NCI-H1105 treated with DMSO at 0.1 percent for 48 hours (cell line): ENCODE data around the gene DLGAP1.
"Not testable (repeated sequence)": the region's sequence is repeated elsewhere in the genome, so short reads cannot be mapped to it uniquely, and the experiment has no call there.

Source experiments
- DNase-seq: peaks from one replicate; lab custom pipeline; 2025; lab: John Stamatoyannopoulos, UW

Gene DLGAP1

DNA sequence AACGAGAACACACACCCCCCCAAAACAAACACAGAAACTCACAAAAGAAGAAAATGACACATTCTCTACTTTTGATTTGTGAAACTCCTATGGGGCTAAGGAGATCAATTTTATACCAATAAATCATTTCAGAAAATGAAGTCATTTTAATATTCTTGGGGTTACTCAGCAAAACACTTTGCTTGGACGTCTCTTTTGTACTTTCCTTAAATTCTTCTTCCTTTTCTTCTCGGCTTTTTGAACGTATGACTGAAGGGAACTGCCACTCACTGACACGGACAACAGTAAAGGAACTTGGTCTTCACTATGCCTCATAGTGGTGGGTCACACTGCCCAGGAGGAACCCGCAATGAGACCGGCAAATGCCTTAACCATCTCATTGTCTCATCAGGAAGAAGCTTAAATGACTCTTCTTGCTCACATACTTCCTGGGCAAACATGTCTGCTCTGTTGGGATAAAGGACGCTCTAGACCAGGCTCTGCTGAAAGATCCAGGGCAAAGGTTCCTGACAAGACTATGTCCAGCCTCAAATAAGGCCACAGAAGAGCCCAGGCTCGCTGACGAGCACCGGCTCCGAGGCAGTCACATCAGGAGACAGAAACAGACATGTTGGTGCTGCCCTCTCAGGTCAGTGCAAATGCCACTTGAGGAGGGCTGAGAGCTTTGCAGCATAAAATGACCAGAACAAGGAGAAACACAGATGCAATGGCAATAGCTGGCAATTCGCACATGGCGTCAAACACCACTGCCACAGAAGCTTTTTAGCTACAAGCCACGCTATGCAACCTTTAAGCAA lies 799.7 kb downstream of the DLGAP1 start:
- no peak for DNase-seq

DNA sequence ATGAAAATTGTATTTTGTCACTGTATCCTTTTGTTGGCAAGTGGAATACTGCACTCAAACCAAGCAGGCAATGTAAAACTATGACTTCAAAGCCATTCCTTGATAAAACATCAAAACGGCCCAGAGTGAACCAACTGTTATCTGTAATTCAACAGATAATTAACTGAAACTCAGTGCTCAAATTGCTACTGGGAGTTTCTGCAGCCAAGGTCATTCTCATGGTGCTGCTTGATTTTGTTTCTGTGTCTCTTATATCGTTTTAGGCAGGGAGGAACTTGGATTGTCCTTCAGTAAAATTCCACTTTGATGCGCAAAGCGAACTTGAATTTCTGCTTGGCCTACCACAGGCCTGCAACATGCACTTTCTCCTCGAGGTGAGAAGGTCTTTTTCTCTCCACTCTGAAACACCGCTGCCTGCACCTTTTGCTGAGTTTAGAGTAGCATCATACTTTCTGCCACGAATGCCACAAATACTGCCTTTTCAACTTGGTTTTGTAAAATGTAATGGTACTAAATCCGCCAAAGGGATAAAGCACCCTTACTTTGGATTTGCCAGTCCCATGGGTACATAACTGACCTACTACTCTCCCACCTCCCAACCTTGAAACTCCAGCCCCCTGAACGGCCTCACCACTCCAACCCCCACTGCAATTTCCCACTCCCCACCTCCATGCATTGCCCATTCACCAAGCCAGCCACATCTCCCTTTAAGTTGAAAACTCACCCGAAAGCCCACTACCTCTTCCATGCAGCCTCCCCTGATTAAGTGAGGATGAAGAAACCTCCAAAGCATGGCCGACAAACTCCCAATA lies 800.5 kb downstream of the DLGAP1 start:
- DNase-seq = no peak

DNA sequence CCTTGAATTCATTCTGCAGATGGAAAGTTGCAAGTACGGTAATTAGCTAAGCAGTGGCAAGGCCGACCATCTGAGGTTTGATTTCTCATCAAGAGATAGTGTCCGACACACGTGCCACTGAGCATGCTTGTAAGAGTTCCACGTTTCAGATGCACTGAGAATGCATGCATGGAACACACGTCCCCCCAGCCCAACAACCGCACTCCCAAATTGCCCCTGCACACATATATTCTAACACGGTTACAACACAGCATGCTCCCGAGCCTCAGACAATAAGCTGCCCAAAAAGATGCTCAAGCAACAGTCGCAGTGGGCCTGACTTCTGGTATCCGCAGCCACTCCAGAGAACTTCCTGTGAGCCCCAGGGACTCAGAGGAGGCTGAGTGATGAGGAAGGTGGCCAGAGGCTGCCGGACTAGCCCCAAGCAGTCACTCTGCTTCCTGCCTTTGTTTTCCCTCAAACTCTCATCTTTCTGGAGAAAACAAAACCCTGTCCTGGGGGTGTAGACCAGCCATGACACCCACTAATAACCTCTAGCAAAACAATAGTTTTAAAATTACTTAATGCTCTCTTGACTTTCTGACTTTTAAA lies 801.2 kb downstream of the DLGAP1 start:
- DNase-seq = no peak

GRCh38 chr18:3653263-3653850 lies 801.8 kb downstream of the DLGAP1 start:
- DNase-seq = no peak

DNA sequence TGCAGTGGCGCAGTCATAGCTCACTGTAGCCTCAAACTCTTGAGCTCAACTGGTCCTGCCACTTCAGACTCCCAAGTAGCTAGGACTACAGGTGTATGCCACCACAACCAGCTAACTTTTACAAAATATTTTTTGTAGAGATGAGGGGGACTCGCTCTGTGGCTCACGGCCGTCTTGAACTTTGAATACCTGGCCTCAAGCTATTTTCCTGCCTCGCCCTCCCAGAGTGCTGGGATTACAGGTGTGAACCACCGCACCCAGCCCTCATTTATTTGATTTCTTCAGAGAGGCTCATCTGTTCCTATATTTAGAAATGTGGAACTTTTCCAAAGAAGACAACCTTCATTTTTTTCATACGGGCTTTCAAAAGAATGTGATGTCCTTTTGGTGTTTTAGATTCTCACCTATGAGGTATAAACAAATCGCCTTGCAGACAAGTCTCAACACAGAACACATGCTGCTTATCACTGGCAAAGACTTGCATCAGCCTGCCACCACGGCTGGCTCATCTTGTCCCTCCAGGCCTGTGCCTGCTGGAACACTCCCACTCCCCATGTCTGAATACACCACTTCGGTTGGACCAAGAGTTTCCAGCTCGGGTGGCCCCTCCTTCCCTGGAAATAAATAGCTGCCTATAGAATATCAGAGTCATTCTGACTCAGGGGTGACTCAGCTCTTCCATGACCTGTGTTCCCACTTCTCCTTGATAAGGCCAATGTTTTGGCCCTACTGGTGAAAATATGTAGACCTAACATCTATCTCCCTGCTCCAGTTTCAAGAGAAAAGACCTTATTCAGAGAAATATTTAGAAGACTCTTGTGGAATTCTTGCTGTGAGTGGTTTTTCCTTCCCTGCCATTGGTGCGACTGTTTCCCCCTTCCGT lies 802.5 kb downstream of the DLGAP1 start:
- no peak for DNase-seq

DNA sequence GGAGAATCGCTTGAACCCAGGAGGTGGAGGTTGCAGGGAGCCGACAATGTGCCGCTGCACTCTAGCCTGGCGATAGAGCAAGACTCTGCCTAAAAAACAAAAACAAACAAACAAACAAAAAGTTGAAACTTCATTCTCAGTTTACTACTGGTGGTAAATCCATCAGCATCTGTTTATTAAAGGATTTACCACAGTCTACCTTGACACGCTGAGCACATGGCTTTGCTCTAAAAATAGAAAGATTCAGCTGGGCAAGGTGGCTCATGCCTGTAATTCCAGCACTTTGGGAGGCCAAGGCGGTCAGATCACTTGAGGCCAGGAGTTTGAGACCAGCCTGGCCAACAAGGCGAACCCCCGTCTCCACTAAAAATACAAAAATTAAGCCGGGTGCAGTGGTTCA lies 803.8 kb downstream of the DLGAP1 start:
- no peak for DNase-seq

GRCh38 chr18:3650521-3651042 lies 804.5 kb downstream of the DLGAP1 start:
- DNase-seq = not testable (repeated sequence)

- no peak for DNase-seq
These were observed 805.3 kb downstream of the DLGAP1 start for GRCh38 chr18:3649633-3650426.

- no peak for DNase-seq
These were observed 805.9 kb downstream of the DLGAP1 start for GRCh38 chr18:3649135-3649632.

DNA sequence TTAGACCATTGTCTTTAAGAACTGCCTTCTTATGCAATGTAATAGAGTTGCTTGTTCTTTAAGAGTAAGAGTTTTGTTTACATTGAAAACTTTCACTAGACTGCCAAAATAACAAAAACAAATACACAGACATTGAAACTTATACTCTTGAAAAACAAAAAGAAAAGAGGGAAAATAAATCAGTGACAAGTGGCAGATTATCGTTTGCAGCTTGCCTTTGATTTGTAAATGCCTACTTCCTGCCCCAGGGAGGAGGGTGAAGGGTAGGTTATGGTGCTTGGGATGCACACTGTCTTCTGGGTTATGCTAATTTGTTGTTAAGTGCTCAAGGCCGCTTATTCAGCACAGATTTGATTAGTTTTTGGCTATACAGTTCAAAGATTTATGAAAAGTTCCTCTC lies 806.5 kb downstream of the DLGAP1 start:
- no peak for DNase-seq

DNA sequence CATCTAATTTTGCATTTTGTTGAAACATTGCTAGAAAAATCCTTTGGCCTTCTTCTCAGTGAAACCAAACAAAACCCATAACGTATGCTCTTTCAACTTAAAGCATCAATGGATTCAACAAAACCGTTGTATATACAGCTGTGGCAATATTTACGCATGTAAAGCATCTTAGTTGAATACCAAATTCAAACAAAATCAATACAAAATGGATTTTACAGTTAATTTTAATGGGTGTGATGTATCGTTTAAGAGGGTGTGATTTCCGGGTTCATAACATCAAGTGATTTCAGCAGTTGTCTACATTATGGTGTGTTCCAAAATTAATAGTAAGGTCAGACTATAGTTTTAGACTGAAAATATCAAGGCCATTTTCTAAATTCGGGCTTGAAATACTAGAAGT lies 806.9 kb downstream of the DLGAP1 start:
- DNase-seq = no peak

GRCh38 chr18:3647636-3648035 lies 807.5 kb downstream of the DLGAP1 start:
- DNase-seq = no peak

- no peak for DNase-seq
These were observed 809.5 kb downstream of the DLGAP1 start for GRCh38 chr18:3645384-3646156.

DNA sequence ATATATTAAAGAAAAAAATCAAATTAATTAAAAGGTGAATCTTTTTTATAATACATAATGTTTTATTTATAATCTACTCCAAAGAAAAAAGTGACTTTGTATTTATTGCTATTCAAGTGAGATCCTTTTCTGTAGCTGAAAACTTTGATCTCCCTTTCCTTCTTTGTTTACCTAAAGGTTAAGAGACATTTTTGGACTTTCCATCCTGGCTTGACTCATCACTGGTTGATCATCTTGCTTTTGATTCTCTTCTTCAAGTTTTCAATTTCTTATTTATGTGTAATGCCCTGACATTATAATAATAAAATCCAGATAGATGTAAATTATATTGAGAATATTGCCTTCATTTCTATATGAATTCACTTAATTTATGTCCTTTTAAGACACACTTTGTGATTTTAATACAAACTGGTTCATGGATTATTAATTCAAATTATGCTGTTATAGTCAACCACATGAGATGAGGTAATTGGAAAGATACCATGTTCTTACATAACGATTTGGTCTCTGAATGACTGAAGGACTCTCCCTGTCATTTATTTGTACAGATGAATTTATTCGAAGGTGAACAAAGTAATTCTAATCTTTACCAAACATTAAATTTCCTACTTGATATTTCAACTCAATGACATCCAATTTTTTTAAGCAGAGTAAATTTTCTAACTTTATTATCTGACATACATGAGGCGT lies 820.7 kb downstream of the DLGAP1 start:
- no peak for DNase-seq

DNA sequence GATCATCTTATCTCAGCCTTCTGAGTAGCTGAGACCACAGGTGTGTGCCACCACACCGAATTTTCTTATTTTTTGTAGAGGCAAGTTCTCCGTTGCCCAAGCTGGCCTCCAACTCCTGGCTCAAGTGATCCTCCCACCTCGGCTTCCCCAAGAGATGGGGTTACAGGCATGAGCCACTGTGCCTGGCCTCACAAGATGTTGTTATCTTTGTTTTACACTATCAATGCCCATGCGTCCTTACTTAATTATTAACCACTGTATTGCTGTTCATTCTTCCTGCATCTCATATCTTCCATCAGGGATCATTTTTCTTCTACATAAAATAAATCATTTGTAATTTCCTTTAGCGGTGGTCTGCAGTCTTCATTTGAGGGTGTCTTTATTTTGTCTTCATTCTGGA lies 823.2 kb downstream of the DLGAP1 start:
- DNase-seq = no peak

- DNase-seq = no peak
These were observed 828.1 kb downstream of the DLGAP1 start for GRCh38 chr18:3626929-3627458.

DNA sequence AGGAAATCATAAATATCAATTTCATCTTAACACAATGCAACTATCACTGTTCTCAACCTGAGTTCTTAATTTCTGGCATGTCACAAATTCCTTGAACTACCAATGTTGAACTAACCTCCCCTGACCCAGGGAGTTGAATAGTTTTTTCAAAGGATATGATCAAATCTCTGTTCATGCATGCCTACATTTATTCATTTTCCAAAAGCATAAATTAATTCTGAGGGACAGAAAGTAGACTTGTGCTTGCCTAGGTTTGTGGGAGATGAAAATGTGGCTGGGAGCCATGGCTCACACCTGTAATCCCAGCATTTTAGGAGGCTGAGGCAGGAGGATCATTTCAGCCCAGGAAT lies 829.4 kb downstream of the DLGAP1 start:
- no peak for DNase-seq

DNA sequence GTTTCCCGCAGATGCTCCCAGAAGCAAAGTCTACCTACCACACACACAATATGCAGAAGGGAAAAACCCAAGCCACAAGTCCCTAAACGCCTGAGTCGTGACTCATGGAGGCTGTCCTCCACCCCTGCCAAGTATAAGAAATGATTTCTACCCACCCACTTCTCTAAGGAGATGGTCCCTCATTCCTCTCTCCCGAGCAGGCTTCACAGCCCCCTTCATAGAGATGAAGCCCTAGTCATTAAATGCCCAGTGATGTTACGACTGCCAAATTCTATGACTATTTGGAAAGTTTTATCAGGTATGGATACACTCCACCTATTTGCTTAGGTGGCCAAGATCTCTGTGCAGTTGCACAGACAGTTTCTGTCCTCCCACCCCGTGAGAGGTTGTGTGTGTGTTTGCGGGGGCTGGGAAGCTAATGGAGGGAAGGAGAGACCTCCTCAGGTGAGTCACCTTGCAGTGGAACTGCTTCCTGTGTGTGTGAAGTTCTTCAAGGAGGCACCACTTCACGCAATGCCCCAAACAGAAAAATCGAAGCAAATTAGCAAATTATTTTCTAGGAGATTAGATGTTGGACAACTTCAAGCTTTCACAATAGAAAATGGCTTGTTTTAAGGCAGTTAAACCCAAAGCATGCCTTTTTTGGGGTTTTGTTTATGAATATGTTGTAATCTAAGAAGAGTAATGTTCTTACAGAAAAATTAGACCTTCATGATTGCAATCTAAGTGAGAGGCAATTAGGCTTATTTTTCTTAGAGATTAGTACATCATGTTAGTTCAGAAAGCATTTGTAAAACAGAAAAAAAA lies 830.0 kb downstream of the DLGAP1 start:
- DNase-seq = no peak
